GM19463 (cell line): ENCODE data around the gene PTPRM.
"Not testable (repeated sequence)": the region's sequence is repeated elsewhere in the genome, so short reads cannot be mapped to it uniquely, and the experiment has no call there.

ENCODE experiments used
- ATAC-seq: cut with Tn5 transposase; IDR thresholded peaks from one replicate; pipeline ENCODE4 v1.9.1; 2021; ENCODE audit warnings: mild to moderate bottlenecking, moderate library complexity; ENCODE audit not compliant: unreplicated experiment

PTPRM gene

DNA sequence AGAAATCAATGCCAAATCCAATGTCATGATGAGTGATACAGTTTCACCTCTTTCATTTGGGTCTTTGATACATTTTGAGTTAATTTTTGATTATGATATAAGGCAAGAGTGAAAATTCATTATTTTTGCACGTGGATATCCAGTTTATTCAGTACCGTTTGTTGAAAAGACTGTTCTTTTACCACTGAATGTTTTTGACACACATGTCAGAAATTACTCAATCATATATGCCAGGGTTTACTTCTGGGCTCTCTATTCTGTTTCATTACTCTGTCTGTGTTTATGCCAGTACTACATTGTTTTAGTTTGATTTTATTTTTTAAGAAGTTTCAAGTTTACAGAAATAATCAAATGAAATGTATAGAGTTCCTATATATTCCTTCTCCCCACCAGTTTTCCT, 154.4 kb downstream of the PTPRM start:
- ATAC-seq, result no peak

DNA sequence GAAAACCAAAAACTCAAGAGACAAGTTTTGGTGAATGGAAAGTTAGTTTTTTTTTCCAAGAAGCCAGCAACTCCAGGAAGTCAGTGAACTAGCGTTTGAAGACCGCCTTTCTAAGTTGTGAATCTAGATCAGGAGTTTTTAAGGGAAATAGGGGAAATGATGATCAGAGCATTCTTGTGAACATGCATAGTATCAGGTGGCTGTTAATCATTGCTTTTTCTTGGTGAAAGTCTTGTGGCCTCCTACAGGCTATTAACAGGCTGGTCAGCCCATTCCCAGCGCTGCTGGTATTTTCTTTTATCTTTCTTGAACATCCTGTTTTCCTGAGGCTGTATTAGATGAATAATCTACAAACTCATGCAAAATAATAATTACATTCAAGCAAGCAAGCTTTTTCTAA, 155.8 kb downstream of the PTPRM start:
- no peak for ATAC-seq

DNA sequence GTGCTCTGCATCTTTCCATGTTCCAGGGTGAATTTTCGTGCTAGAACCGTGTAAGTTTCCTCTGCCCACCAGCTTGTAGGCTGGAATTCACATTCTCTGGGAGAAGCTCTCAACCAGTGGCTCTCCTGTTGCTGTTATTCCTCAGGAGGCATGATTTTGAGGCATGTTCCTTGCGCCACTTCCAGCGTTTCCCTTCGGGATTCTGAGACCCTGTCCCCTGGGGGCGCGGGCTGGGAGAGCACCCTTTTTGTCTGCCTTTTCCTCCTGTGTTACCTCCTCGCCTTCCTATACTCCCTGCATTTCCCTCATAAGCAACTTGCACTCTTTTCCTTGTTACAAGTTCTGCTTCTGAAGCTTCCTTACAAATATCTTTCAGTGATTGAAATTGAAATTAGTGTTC, 156.4 kb downstream of the PTPRM start:
- no peak for ATAC-seq

DNA sequence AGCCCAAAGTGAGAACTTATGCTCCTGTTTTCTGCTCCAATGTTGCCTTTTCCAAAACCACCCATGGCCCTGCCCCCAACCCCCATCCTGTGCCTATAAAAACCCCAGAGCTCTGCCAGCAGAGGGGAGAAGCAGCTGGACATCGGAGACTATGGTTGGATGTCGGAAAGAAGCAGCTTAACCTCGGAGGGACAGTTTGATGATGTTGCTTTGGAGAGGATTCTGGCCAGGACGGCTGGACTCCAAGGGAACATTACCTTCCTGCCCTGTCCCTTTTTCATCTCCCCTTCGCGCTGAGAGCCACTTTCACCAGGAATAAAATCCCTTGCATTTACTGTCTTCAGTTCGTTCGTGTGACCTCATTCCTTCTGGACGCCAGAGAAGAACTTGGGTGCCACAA, 158.4 kb downstream of the PTPRM start:
- no peak for ATAC-seq

DNA sequence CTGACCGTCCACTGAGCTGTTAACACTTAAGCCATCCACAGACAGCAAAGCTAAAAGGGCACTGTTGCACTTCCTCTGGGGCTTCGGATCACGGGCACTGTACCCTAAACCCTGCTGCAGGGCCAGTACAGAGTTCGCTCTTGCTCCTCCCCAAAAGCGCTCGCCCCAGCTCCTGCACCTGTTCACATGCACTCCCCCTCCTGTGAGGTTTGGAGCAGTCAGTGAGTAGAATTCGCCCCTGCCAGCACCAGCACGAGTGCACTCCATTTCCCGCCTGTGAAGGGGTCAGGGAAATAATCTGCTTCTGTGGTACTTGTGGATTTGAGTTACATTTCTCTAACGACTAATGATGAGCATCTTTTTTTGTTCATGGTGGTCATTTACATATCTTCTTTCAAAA, 158.8 kb downstream of the PTPRM start:
- ATAC-seq, result no peak

DNA sequence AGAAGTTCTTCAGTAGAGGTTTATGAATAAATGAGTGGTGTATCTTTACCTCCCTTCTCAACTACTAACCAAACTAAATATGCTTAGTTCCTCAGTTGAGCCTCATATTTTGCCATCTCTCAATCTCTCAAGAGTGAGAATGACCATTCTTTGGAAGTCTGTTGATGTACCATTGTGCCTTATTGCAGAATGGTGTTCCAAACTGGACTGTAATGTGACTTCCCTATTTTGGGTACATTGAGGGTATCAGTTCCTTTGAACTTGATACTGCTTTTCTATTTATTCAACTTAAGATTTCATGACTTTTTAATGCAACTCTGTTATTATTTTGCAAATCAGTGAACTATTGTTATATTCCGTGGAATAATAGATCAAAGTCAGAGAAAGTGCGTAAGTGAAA, 159.4 kb downstream of the PTPRM start:
- ATAC-seq, result no peak

DNA sequence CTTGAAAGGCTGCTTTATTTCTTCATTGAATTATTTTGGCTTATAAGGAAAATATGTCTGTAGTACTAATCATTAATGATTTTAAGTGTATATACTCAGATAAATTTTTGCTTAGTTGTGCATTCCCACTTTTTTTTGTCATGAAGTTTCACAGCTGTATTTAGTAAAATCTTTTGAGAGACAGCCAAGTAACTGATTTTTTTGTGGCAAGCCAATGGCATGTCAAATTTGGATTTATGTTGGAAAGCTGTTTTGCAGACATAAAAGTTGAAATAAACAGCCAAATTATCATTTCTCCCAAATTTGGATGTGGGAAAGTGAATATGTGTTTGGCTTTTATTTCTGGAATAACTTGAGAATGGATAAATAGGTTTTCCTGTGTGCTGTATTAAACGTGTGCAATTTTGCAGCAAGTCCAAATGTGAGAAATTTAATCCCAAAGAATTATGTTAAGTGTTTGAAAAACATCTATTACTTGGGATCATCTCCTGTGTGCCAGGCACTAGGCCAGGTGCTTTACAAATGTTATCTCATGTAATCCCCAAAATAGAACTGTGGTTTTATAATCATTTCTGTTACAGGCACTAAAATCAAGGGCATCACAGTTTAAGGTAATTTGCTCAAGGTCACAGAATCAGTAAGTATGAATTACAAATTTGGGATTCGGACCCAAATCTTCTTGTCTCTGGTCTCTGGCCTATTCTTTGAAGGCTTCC, 160.4 kb downstream of the PTPRM start:
- ATAC-seq, result no peak

DNA sequence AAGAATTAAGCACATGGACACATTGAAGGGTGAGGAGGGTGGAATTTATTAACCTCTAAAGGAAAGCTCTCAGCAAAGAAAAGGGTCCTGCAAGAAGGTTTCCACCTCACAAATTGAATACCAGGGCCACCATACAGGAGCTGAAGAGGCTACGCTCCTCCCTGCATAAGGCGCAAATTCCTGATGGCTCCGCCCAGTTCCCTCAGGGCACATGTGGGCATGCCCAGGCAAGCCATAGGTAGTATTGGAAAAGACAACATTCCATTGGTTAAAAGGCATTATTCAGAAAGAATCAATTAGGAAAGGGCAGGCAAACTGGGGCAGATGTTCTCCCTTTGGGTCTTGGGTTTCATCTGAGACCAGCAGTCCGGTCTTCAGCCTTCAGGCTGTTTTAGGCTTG, 161.2 kb downstream of the PTPRM start:
- ATAC-seq, result no peak

DNA sequence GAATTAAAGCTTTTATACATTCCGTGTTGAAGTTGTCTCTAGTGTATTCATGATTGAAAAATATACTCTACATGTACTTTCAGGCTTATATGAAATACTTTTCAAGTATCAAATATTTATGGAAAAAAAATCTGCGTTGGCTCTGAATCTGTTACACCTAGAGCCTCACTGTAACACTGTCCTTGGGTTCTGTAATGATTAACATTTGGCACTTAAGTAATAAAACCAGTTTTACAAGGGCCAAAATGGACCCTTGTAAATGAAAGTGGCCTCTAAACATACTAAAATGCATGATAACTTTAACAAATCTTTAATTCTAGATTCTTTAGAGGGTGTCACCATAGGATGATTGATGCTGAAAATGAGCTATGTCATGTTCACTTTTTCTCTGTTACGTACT, 162.8 kb downstream of the PTPRM start:
- no peak for ATAC-seq

DNA sequence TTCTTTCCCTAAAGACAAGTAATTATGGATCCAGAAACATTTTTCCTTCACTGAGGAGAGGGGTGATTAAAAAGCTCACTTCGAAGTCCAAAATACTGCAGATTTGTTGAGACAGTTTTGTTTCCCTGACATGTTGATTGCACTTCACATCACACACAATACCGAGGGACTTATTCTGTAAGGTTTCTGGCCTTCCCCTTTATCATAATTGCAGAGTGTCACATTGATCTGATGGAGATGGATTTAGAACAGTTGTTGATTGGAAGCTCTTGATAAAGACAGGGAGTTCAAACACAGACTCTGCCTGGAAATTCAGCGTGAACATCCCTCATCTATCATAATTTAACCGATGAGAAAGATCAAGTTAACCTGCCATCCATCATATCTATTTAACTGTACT, 163.6 kb downstream of the PTPRM start:
- no peak for ATAC-seq

DNA sequence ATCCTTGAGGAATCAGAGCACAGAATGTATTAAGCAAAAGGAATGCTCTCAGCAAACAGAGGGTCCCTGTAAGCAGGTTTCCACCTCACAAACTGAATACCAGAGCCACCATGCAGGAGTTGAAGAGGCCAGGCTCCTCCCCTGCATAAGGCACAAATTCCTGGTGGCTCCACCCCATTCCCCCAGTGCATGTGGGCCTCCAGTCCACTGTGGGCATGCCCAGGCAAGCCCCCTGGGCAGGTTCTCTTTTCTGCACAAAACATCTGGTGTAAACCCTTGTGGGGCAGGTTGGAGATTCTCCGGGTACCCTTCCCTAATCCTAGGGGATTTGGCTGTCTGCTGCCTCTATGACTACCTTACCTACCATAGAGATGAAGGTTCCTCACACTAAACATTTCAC, 166.5 kb downstream of the PTPRM start:
- no peak for ATAC-seq

DNA sequence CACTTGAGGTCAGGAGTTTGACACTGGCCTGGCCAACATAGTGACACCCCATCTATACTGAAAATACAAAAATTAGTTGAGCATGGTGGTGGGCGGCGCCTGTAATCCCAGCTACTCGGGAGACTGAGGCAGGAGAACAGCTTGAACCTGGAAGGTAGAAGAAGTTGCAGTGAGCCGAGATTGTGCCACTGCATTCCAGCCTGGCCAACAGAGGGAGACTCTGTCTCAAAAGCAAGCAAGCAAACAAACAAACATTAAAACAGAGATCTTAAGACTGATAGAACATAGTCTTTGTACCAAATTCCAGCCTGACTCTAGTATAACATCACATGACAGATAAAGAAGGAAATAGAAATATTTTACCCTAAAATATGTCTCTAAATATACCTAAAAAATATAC, 168.1 kb downstream of the PTPRM start:
- ATAC-seq, result no peak

DNA sequence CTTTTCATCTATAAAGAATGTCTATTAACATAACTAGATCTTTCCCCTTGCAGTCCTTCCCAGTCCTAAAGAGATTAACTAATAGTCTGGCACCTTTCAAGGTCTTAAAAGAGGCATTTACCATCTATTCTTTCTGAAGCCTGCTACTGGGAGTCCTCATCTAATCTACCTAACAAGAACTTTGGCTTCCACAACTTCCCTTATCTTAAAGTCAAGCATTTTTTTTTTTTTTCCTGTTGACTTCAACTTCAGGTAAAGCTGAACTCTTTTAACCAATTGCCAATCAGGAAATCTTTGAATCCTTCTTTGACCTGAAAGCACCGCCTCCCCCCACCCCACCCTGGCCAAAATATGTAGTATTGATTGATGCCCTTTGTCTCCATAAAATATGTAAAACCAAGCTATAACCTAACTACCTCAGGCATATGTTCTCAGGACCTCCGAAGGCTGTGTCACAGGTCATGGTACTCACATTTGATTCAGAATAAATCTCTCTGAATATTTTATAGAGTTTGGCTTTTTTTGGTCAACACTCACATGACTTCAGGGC, 168.6 kb downstream of the PTPRM start:
- no peak for ATAC-seq

DNA sequence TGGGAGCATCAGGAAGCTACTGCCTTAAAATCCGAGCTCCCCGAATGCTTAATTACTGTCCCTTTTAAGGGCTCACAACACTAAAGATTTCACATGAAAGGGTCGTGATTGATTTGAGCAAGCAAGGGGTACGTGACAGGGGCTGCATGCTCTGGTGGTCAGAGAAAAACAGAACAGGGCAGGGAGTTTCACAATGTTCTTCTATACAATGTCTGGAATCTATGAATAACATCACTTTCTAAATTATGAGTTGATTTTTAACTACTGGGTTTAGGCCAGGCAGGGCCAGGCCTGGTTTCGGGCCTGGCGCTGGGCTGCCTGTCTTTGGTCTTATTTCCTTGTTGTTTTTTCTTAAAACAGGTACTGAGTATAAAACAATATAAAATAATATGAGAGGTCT, 169.4 kb downstream of the PTPRM start:
- ATAC-seq, result not testable (repeated sequence)

DNA sequence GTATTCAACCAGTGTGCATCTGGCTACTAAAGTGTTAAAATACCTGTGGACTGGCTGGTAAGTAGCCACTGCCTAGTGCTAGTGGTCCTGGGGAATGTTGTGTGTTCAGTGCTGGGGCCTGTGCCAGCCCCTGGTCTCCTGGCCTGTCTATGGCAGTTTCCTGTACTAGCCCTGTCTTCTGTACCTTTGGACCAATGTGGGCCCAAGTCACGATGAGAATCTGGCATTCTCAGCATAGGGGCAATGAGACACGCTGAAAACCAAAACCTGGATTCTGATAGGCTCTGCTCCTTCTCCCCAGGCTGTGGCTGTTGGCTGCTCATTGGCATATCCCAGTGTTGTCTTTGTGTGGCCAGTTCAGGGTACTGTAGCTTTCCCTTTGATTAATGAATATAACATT, 170.4 kb downstream of the PTPRM start:
- ATAC-seq, result no peak

DNA sequence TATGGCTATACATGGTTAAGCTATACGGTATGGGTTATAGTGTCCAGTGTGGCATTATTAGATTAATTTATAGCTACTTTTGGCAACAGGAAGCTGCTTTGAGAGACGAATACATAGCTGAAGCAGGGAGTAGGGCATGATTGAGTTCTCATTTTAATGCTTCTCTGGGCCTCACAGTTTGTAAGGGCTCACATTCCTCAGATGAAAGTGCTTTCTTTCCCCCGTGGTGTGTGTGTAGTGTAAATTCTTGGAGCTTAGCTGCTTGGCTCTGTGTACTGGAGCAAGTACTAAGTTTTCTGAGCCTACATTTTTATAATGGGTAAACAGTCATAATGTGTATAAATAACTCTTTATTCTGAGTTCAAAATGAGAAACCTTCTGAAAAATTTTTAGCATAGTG, 173.7 kb downstream of the PTPRM start:
- ATAC-seq, result no peak

DNA sequence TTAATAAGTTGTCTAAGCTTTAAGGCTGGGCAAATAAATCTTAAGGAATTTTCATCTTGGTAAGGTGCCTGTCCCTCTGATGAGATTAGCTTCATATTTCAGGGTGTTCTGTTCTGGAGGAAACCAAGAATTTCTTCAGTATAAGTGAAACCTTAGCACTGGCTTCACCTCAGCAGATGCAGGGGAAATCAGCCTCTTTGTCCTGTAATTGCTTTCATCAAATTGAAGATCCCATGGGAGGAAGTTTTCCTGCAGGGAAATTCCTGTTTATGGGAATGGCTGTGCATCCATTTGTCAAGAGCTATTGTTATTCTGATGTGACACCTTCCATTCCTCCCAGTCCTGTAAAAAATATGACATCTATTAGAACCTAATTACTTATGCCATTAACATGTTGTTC, 174.5 kb downstream of the PTPRM start:
- ATAC-seq, result no peak

DNA sequence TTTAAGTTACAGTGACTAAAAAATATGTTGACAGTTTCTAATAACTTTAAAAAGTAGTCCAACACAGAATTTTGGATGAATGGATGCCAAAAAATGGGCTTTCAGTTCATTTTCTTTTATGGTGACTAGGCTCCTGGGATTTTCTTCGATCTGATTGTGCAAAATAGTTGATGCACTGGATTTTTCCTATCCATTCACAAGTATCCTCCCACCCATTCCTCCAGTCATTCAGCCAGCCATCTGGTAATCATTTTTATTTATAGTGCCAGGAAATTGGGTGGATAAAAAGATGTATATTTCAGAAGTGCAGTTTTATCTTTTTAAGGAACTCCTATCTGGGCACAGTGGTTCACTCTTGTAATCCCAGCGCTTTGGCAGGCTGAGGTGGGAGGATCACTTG, 175.1 kb downstream of the PTPRM start:
- no peak for ATAC-seq

DNA sequence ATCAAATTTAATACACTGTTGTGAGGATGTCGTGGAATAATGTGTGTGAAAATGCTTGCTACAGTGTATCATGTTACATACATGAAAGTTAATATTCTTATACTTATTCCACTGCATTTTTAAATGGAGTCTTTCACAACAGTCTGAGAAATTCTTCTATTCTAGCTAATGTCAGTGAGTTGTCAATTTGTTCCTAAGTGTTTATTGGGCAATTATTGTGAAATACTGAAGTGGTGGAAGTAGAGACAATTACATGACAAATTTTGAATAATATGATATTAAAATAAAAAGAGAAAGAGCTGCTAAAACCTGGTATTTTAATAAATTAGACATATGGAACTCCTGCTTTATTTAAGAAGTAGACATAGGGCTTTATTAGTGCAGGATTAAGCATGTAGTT, 176.1 kb downstream of the PTPRM start:
- ATAC-seq, result no peak

DNA sequence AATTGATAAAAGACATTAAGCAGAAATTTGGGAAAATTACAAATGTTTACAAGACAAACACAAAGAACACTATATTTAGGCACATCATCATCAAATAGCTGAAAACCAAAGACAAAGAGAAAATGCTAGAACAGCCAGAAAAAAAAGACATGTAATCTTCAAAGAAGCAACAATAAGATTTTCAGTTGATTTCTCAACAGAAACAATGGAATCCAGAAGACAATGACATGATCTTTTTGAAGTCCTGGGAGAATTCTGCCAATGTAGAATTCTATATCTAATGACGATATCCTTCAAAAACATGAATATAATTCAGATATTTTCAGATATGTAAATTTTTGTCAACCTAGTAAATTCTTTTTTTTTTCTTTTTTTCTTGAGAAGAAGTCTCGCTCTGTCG, 179.0 kb downstream of the PTPRM start:
- no peak for ATAC-seq

DNA sequence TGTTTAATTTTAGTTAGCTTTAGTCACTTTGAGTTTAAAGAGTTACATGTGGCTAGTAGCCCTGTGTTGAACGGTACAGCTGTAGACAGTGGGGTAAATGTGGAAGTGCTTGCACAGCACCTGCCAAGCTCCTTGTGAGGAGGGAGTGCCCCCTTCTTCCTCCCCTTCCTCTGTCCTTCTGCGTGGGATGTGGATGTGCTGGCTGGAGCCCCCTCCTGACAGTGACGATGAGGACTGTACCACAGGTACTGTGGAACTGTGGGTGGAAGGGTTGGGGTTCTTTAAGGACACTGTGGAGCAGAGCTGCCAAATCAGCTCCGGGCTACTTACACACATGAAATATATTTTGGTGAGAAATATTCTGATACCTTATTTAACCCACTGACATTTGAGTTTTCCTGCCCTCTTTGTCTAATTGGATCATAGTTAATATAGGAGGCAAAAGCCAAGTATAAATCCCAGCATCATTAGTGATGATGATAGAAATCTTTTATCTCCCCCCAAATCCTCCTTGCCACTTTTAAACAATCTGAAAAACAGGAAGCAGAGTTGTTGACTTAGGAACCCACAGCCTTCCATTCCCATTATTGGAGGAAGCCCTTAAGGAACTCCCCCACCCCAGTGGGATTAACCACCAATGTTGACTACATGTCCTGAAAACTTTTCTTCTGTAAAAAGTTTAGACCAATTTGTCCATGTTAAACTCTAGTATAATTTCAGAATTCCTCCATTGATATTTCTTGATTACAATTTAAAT, 181.3 kb downstream of the PTPRM start:
- ATAC-seq, result no peak

DNA sequence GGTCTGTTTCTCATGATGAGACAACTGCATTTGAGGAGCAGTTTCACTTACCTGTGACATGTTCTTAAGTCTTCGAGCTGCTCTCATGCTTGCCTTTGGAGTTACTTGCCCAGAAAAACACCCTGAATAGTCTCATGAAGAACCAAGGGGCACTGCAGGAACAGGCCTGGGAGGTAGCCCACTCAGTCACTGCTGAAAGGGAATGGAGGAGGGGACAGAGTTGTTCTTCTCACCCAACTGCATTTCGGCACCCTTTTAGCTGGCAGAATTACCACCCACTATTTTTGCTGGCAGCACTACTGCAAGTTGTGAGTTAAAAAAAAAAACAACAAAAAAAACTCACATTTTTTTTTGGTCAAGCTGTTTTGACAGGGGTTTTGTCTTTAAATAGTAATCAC, 181.9 kb downstream of the PTPRM start:
- ATAC-seq, result no peak
